Spleen (tissue), 11 donors: ENCODE measurements around the gene COL1A1. TPM values are rescaled to one million over a fixed set of nuclear protein-coding genes. Genes with fewer than 3 reads are reported as not detected.

Source experiments
- DNase-seq: peaks from one replicate; pipeline ENCODE4 v3.0.0-alpha.2; 2020
- H3K27ac ChIP-seq, 8 donors: fragments of 200-600 bp; sonication (generic) in 7 of 8; 1 replicate in 4 of 8; 2 replicates in 4 of 8; pipeline versions ENCODE4 v1.5.0 to v1.8.0; 2016 to 2021; ENCODE audit warnings: inconsistent platforms in 4 of 8, mild to moderate bottlenecking in 4 of 8, moderate library complexity in 1 of 8
- H3K27me3 ChIP-seq, 7 donors: fragments of 200-600 bp; sonication (generic) in 6 of 7; replicated peaks in 1 of 7; 1 replicate in 4 of 7; 2 replicates in 3 of 7; pipeline versions ENCODE4 v1.5.0 to v1.8.0; 2016 to 2021; ENCODE audit warnings: inconsistent platforms in 3 of 7, mild to moderate bottlenecking in 1 of 7
- H3K36me3 ChIP-seq, 6 donors: fragments of 200-600 bp; sonication (generic) in 5 of 6; 1 replicate in 4 of 6; 2 replicates in 2 of 6; pipeline versions ENCODE4 v1.5.0 to v1.8.0; 2016 to 2021; ENCODE audit warnings: inconsistent platforms in 2 of 6
- H3K4me1 ChIP-seq, 6 donors: fragments of 200-600 bp; sonication (generic) in 5 of 6; 1 replicate in 3 of 6; 2 replicates in 3 of 6; pipeline versions ENCODE4 v1.5.0 to v1.8.0; 2016 to 2021; ENCODE audit warnings: inconsistent platforms in 3 of 6
- H3K4me3 ChIP-seq, 8 donors: fragments of 200-600 bp; sonication (generic) in 7 of 8; 1 replicate in 4 of 8; 2 replicates in 4 of 8; pipeline versions ENCODE4 v1.5.0 to v1.8.0; 2016 to 2021; ENCODE audit warnings: inconsistent platforms in 4 of 8, mild to moderate bottlenecking in 4 of 8, moderate library complexity in 2 of 8
- H3K9me3 ChIP-seq, 8 donors: fragments of 200-600 bp; sonication (generic) in 7 of 8; 1 replicate in 4 of 8; 2 replicates in 4 of 8; pipeline versions ENCODE4 v1.5.0 to v1.8.0; 2016 to 2021; ENCODE audit warnings: inconsistent platforms in 4 of 8
- CTCF ChIP-seq, 11 experiments: fragments of 200-600 bp in 7 of 11; fragments of 450-650 bp in 4 of 11; sonication (generic) in 4 of 11; IDR thresholded peaks in 8 of 11; conservative IDR thresholded peaks in 3 of 11; 1 replicate in 7 of 11; 2 replicates in 4 of 11; pipeline versions ENCODE4 v1.4.0 to v1.8.0; 2016 to 2021; ENCODE audit warnings: antibody characterized with exemption in 11 of 11, inconsistent platforms in 4 of 11, mild to moderate bottlenecking in 1 of 11
- POLR2A ChIP-seq, 3 donors: fragments of 450-650 bp; IDR thresholded peaks; one replicate each; pipeline ENCODE4 v1.5.1; 2017; ENCODE audit warnings: antibody characterized with exemption in 3 of 3, mild to moderate bottlenecking in 1 of 3
- POLR2AphosphoS5 ChIP-seq, 3 donors: sonication (generic); formaldehyde crosslinking; IDR thresholded peaks; one replicate each; pipeline ENCODE4 v1.5.1; 2017; ENCODE audit warnings: antibody characterized with exemption in 3 of 3
- WGBS, 5 donors: extraction: QIAGEN DNeasy Blood & Tissue Kit in 3 of 5; methylation state at CpG; one replicate each; pipeline versions ENCODE4 v1.1.5 to v1.1.7; 2013 to 2018; 5-methylcytosine and 5-hydroxymethylcytosine counted together
- intact Hi-C: fragments of 100-400 bp; cut with DNase I; formaldehyde crosslinking; loops from one replicate; pipeline ENCODE4 v1.15.0; 2023; ENCODE audit warnings: low total_unique reads
- polyA plus RNA-seq, 3 donors: library from polyadenylated mRNA; stranded (reverse); fragments of 200-250 nt; gene quantifications; one replicate each; pipeline ENCODE4 v1.2.1, GENCODE V29; 2013
- total RNA-seq, 7 donors: library from RNA; depleted of rRNA in 3 of 7; stranded (reverse); fragments of >200 nt in 3 of 7; fragmentation: NEBNext Ultra II Directional in 4 of 7; extraction: Animal tissue kit (Norgen Biotek cat#: 25700) in 4 of 7; gene quantifications; one replicate each; pipeline versions ENCODE4 v1.1.0 to v1.2.1, GENCODE V29; 2016 to 2021
- donor health status: healthy with polysubstance abuse.
- donor health status: DM: no; HTN: no; CAD: no; lungs with moderate emphysema.
- donor health status: DM: no; HTN: no; CAD: no.
- donor health status: Bipolar disorder and iron deficiency.
- donor health status: healthy.
- donor health status: DM: no; HTN: no; CAD: no.
- donor health status: DM: yes; HTN: yes; CAD: no.

COL1A1 gene
- total and polyA plus RNA-seq, 10 donors: 7.1 to 458 (median 46.9) TPM

GRCh38 chr17:50234581-50234980 is 33.1 kb upstream of the COL1A1 start:
- no peaks in the 10 kb centered on the region for H3K4me1 ChIP-seq
- H3K36me3 ChIP-seq: no peaks in the 10 kb centered on the region
- H3K27ac ChIP-seq: no peak overlapping the region
- no peak for DNase-seq
- TF ChIP-seq POLR2A (IDR thresholded peaks at IDR 0.05): no peak
- no peak for TF ChIP-seq POLR2AphosphoS5 (IDR thresholded peaks at IDR 0.05)
- peaks cover 0 to 30% (median 0%) of the 10 kb centered on the region in 7 donors for H3K27me3 ChIP-seq
- H3K9me3 ChIP-seq: peaks cover 0 to 18% (median 3%) of the 10 kb centered on the region in 8 donors
- intact Hi-C loops: no loop called here
- H3K4me3 ChIP-seq: no peak overlapping the region

- H3K4me3 ChIP-seq: no peak overlapping the region
- no peak for DNase-seq
- intact Hi-C loops: no loop called here
- H3K9me3 ChIP-seq: peaks cover 0 to 42% (median 21%) of the 10 kb centered on the region in 8 donors
- no peaks in the 10 kb centered on the region for H3K36me3 ChIP-seq
- peaks cover 0 to 5% (median 0%) of the 10 kb centered on the region in 7 donors for H3K27me3 ChIP-seq
- no peak overlapping the region for H3K27ac ChIP-seq
- WGBS, 5 donors: 68 to 85% (median 76%) methylated on average over 3 of the region's 3 CpGs
- TF ChIP-seq POLR2A (IDR thresholded peaks at IDR 0.05) (no peak), POLR2AphosphoS5 (IDR thresholded peaks at IDR 0.05) (no peak), CTCF (IDR thresholded peaks at IDR 0.05 in 8 of 11, conservative IDR thresholded peaks at IDR 0.05 in 3 of 11) (no peak)
- H3K4me1 ChIP-seq: peaks cover 0 to 17% (median 6%) of the 10 kb centered on the region in 6 donors
Measured at GRCh38 chr17:50225701-50226240, 24.3 kb upstream of the COL1A1 start.

- peaks cover 0 to 37% (median 21%) of the 10 kb centered on the region in 8 donors for H3K9me3 ChIP-seq
- TF ChIP-seq CTCF (IDR thresholded peaks at IDR 0.05 in 8 of 11, conservative IDR thresholded peaks at IDR 0.05 in 3 of 11): no peak
- TF ChIP-seq POLR2AphosphoS5 (IDR thresholded peaks at IDR 0.05): no peak
- no peak for TF ChIP-seq POLR2A (IDR thresholded peaks at IDR 0.05)
- H3K36me3 ChIP-seq: no peaks in the 10 kb centered on the region
- intact Hi-C loops: no loop called here
- no peak for DNase-seq
- WGBS, 5 donors: 85 to 91% (median 86%) methylated on average over 6 of the region's 6 CpGs
- peaks cover 0 to 29% (median 11%) of the 10 kb centered on the region in 6 donors for H3K4me1 ChIP-seq
- peaks cover 0 to 7% (median 0%) of the 10 kb centered on the region in 7 donors for H3K27me3 ChIP-seq
- no peak overlapping the region for H3K4me3 ChIP-seq
- no peak overlapping the region for H3K27ac ChIP-seq
Measured at GRCh38 chr17:50222922-50223321, 21.5 kb upstream of the COL1A1 start.

GRCh38 chr17:50221864-50222545 is 20.6 kb upstream of the COL1A1 start:
- 66 to 83% (median 81%) methylated on average over 8 of the region's 8 CpGs for WGBS, 5 donors
- H3K9me3 ChIP-seq: peaks cover 0 to 29% (median 18%) of the 10 kb centered on the region in 8 donors
- no peak for DNase-seq
- H3K27me3 ChIP-seq: peaks cover 0 to 7% (median 0%) of the 10 kb centered on the region in 7 donors
- TF ChIP-seq POLR2A (IDR thresholded peaks at IDR 0.05) (no peak), POLR2AphosphoS5 (IDR thresholded peaks at IDR 0.05) (no peak), CTCF (IDR thresholded peaks at IDR 0.05 in 8 of 11, conservative IDR thresholded peaks at IDR 0.05 in 3 of 11) (no peak)
- no peaks in the 10 kb centered on the region for H3K36me3 ChIP-seq
- H3K4me1 ChIP-seq: peaks cover 0 to 29% (median 11%) of the 10 kb centered on the region in 6 donors
- no peak overlapping the region for H3K4me3 ChIP-seq
- intact Hi-C loops: no loop called here
- peak overlapping the region in 4 of 8 donors; percentile 1 to 48 (median 13) for H3K27ac ChIP-seq
